HG03457 (cell line): ENCODE data around the gene ANKLE2.
"Not testable (repeated sequence)": the region's sequence is repeated elsewhere in the genome, so short reads cannot be mapped to it uniquely, and the experiment has no call there.

Experiments
- ATAC-seq: cut with Tn5 transposase; IDR thresholded peaks from one replicate; pipeline ENCODE4 v1.9.1; 2021; ENCODE audit warnings: moderate number of reproducible peaks; ENCODE audit not compliant: unreplicated experiment

ANKLE2 gene

DNA sequence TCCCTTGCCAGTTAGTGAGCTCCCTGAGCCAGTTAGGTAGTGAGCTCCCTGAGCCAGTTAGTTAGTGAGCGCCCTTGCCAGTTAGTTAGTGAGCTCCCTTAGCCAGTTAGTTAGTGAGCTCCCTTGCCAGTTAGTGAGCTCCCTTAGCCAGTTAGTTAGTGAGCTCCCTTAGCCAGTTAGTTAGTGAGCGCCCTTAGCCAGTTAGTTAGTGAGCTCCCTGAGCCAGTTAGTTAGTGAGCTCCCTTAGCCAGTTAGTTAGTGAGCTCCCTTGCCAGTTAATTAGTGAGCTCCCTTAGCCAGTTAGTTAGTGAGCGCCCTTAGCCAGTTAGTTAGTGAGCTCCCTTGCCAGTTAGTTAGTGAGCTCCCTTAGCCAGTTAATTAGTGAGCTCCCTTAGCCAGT is 69.6 kb downstream of the ANKLE2 start:
- ATAC-seq, result not testable (repeated sequence)

DNA sequence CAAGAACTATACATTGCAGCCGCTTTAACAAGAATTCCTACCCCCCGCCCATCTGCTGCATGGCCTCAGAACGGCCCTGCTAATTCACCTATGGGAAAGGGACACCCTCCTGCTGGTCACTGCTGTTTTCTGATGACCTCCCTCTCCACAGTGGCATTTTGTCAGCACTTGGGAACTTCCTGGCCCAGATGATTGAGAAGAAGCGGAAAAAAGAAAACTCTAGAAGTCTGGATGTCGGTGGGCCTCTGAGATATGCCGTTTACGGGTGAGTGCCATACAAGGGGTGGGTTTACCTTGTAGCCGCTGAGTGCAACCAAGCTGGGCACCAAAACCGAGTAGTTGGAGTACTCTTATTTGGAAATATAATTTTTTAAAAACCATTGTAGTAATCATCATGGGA is 71.5 kb downstream of the ANKLE2 start:
- ATAC-seq, result no peak

DNA sequence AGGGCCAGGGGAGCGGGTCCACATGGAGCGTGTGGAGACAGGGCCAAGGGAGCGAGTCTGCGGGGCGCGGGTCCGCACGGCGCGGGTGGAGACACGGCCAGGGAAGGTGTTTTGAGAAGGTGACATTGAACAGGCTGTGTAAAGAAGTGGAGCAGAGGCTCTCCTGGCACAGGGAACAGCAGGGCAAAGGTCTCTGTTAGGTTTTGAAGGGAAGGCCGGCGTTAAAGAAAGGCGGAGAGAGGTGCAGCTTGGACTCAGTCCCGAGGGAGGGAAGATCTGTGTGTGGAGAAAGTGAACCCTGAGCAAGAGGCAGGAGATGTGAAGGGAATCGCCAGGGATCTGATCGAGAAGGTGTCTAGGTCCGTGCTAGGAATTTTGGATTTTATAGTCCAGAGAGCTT is 72.4 kb downstream of the ANKLE2 start:
- ATAC-seq, result no peak

DNA sequence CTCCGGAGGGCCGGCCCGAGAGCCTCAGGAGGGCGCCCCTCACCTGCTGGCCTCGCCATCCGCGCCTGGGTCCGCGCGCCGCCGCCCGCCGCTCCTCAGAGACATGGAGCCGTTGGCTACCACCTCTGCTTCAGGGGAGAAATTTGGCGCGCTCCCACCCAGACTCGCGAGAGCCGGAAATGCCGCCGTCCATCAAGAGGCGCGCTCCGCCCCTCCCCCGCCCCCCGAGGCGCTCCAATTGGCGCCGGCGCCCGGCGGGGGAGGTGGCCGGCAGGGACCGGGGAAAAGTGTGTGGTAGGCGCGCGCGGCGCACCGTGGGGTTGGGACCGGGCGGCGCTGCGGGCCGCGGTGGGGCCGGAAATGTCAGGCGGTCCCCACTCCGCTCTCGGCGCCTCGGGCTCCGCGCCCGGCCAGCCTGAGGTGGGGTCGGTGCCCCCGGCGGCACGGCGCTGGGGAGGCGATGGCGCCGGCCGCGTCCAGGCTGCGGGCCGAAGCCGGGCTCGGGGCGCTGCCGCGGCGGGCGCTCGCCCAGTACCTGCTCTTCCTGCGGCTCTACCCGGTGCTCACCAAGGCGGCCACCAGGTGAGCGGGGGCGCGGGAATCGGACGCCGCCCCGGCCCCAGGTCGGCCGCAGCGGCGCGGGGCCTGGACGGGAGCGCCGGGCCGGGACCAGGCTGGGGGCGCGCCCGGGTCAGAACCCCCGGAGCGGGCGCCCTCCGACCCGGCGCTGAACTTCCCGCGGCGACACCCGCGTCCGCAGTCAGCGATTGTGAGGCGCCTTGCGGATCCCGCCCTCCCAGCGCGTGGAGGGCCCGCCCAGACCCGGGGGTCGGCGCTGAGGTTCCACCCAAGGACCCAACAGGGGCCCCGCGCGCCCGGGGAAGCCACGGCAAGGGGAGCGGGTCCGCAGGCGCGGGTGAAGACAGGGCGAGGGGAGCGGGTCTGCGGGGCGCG is 74.1 kb downstream of the ANKLE2 start, which contains the start of the genes POLE and PXMP2:
Gene POLE, minus strand, starts transcription at position 132 of the 954 bp plus-strand sequence. Its CDS starts 27 bp downstream, at position 105.
Gene PXMP2, plus strand, starts transcription at position 377 of the 954 bp plus-strand sequence. Its CDS starts 84 bp downstream, at position 461.
- ATAC-seq, result peak; percentile 95

DNA sequence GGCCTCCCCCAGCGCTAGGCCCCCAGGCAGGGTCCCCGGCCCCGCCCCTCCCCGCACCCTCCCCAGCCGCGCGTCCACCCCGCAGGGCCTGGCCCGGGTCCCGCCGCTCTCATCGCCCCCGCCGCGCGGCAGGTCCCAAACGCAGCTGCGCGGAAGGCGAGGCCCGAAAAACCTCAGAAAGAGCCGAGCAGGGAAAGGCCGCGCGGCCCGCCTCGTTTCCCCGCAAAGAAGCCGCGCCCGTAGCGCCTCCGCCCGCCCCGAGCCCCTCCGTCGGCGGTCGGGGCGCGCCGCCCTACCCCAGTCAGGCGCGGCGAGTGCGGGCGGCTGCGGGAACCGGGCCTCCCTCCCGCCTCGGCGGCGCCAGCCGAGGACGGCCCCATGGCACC is 74.8 kb downstream of the ANKLE2 start:
- ATAC-seq, result peak; percentile 21

DNA sequence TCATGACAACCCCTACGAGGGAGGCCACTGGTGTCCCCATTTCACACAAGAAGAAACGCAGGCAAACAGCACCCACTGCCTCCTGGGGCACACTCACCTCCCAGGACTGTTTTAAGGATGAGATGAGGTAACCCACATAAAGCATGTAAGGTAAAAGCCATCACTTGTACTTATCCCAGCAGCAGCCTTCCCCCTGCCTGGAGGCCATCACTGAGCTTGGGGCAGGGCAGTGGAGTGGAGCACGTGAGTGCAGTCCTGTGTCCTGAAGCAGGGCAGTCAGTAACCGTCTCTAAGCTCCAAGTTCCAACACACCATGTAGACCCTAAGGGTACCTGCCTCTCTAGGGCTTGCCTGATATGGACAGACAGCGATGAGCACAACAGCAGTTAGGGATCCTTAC is 76.2 kb downstream of the ANKLE2 start:
- no peak for ATAC-seq

DNA sequence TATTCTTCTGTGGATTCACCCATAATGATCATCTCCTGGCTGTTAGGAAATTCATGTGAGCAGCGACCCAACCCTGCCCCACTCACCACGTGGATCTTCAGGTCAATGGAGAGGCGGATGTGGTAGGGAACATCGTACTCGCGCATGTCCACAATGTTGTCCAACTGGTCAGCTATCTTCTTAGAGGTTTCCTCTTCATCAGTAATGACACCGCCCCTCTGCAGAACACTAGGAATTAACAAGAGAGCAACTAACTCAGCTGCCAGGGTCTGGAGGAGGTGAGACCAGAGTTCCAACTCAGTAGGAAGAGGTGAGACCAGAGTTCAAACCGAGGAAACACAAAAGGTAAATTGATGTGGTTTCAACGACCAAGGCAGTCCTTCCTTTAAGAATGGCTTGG is 84.1 kb downstream of the ANKLE2 start:
- no peak for ATAC-seq

DNA sequence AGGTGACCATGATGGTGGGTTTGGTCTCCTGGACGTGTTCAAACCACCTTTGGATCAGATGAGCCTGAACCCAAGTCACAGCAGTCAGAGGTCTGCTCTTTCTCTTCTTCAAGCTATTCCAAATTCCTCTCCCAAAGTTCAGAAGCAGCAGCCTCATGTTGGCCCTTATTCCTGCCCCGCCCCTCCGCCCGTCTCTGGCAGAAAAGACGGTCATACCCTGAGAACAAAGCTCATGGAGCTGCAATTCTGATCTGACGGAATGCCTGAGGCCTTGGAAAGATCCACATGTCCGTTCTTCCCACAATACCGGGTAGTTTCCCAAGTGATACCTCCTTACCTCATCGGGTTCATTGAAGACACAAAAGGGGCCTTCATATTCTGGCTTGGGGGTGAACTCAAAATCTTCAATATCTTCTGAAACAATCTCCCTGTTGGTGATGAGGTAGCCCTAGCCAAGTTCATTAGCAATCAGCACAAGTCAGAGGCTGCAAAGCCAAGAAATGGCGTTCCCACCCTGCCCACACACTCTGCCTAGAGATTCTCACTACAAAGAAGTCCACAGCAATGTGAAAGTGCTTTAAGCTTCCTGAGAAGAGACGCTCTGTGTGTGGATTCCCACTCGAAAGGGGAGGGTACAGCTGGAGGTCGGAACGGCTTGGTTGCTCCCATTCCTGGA is 85.7 kb downstream of the ANKLE2 start:
- ATAC-seq, result no peak
